NCI-H748 (cell line): ENCODE results near the gene VEPH1.

Experiments
- DNase-seq: peaks from one replicate; lab custom pipeline; 2025; ENCODE audit not compliant: unreplicated experiment; lab: John Stamatoyannopoulos, UW

The VEPH1 gene

GRCh38 chr3:157479464-157480243 is 23.6 kb downstream of the VEPH1 start:
- no peak for DNase-seq

- no peak for DNase-seq
These were observed 25.8 kb downstream of the VEPH1 start for GRCh38 chr3:157477441-157477840.

GRCh38 chr3:157475921-157476414 is 27.2 kb downstream of the VEPH1 start:
- no peak for DNase-seq

- DNase-seq, result no peak
These were observed 30.6 kb downstream of the VEPH1 start for GRCh38 chr3:157472648-157473047.

- no peak for DNase-seq
These were observed 32.2 kb downstream of the VEPH1 start for GRCh38 chr3:157471064-157471463.

GRCh38 chr3:157469561-157470294 is 33.5 kb downstream of the VEPH1 start:
- DNase-seq, result no peak

- no peak for DNase-seq
These were observed 36.0 kb downstream of the VEPH1 start for GRCh38 chr3:157467200-157467599.

- DNase-seq, result no peak
These were observed 37.5 kb downstream of the VEPH1 start for GRCh38 chr3:157465741-157466140.

GRCh38 chr3:157464321-157464720 is 38.9 kb downstream of the VEPH1 start:
- DNase-seq, result no peak

GRCh38 chr3:157463816-157464215 is 39.4 kb downstream of the VEPH1 start:
- no peak for DNase-seq

- no peak for DNase-seq
These were observed 43.0 kb downstream of the VEPH1 start for GRCh38 chr3:157460253-157460652.

GRCh38 chr3:157459706-157460105 is 43.5 kb downstream of the VEPH1 start:
- no peak for DNase-seq

GRCh38 chr3:157453824-157454223 is 49.4 kb downstream of the VEPH1 start:
- DNase-seq, result no peak

- DNase-seq, result no peak
These were observed 51.1 kb downstream of the VEPH1 start for GRCh38 chr3:157452097-157452496.

- no peak for DNase-seq
These were observed 56.1 kb downstream of the VEPH1 start for GRCh38 chr3:157447026-157447694.

GRCh38 chr3:157445857-157446256 is 57.4 kb downstream of the VEPH1 start:
- DNase-seq, result no peak

GRCh38 chr3:157444797-157445184 is 58.4 kb downstream of the VEPH1 start:
- no peak for DNase-seq

GRCh38 chr3:157443905-157444796 is 59.1 kb downstream of the VEPH1 start:
- no peak for DNase-seq

- DNase-seq, result no peak
These were observed 60.5 kb downstream of the VEPH1 start for GRCh38 chr3:157442729-157443128.

- DNase-seq, result no peak
These were observed 62.1 kb downstream of the VEPH1 start for GRCh38 chr3:157441102-157441624.
